ENCODE measurements around the gene PRPH2.

DNA sequence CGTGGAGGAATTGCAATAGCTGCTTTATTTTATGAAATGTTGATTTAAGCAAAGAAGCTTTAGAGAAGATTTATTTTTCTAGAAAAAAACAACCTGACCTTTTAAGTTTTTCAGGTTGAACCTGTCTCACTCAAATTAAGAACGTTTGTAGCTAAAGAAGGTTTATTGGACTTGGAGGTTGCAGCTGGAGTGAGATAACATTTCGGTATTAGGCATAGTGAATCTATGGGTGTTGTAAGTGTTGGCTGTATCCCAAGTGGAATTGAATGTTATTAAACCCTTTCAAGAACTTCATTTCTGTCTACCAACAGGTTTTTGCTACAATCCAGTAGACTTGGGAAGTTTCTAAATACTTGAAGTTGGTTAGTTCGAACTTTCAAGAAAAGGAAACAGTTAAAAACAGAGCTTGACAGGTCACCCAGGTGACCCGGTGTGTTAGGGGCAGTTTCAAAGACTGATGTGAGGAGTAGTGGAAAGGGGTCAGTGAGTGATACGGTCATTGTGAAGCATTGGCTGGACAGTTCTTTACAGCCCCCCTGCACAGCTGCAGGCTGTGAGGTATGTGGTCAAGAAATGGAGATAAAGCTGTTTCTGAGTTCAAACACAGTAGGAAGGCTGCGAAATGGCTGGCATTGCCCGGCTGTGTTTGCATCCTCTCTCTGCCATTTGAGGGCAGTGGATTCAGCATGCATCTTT is 26.0 kb upstream of the PRPH2 start:
- TF ChIP-seq CTCF (IDR thresholded peaks at IDR 0.05; ENCODE audit: low read length) (no peak), EZH2 (IDR thresholded peaks at IDR 0.05; ENCODE audit: borderline replicate concordance, low read length) (no peak)

All from OCI-LY1 (cell line).